Neural cell (in vitro differentiated cells): ENCODE data around the gene CMTM7. TPM values are rescaled to one million over a fixed set of nuclear protein-coding genes. Genes with fewer than 3 reads are reported as not detected.

Experiments used
- H2AFZ ChIP-seq: fragments of 200-600, 300-800 bp; sonication (generic), shearing (Covaris generic); 2 replicates; pipeline ENCODE4 v1.6.0; 2014; ENCODE audit warnings: low read depth, mild to moderate bottlenecking, antibody characterized with exemption, low read length, moderate library complexity
- H3F3A ChIP-seq: fragments of 200-600 bp; shearing (Covaris generic); 2 replicates; pipeline ENCODE4 v1.6.1; 2016; ENCODE audit warnings: mild to moderate bottlenecking, moderate library complexity, mixed read lengths, antibody characterized with exemption, low read length; ENCODE audit not compliant: insufficient read depth, poor library complexity, severe bottlenecking
- H3K27ac ChIP-seq: fragments of 200-600, 300-800 bp; sonication (generic), shearing (Covaris generic); 2 replicates; pipeline ENCODE4 v1.5.1; 2014; ENCODE audit warnings: mild to moderate bottlenecking, low read length, moderate library complexity
- H3K27me3 ChIP-seq: fragments of 300-800, 200-600 bp; sonication (generic), shearing (Covaris generic); 2 replicates; pipeline ENCODE4 v1.6.0; 2014; ENCODE audit warnings: mild to moderate bottlenecking, low read depth, low read length, moderate library complexity; ENCODE audit not compliant: insufficient read depth
- H3K36me3 ChIP-seq: fragments of 300-800, 200-600 bp; sonication (generic), shearing (Covaris generic); 2 replicates; pipeline ENCODE4 v1.5.1; 2014; ENCODE audit warnings: mild to moderate bottlenecking, antibody characterized with exemption, low read length, moderate library complexity; ENCODE audit not compliant: insufficient read depth
- H3K4me2 ChIP-seq: fragments of 300-800, 200-600 bp; sonication (generic), shearing (Covaris generic); 2 replicates; pipeline ENCODE4 v1.6.0; 2014; ENCODE audit warnings: mild to moderate bottlenecking, low read length
- H3K4me3 ChIP-seq: fragments of 300-800, 200-600 bp; sonication (generic), shearing (Covaris generic); 2 replicates; pipeline ENCODE4 v1.5.1; 2014; ENCODE audit warnings: mild to moderate bottlenecking, low read length, moderate library complexity
- H3K79me2 ChIP-seq: fragments of 200-600 bp; shearing (Covaris generic); replicated peaks from 2 replicates; pipeline ENCODE4 v1.6.0; 2014; ENCODE audit warnings: mild to moderate bottlenecking, low read length, moderate library complexity; ENCODE audit not compliant: insufficient read depth
- H3K9ac ChIP-seq: fragments of 300-800, 200-600 bp; sonication (generic), shearing (Covaris generic); 2 replicates; pipeline ENCODE4 v1.6.1; 2016; ENCODE audit warnings: mild to moderate bottlenecking, low read length, mixed read lengths
- H3K9me2 ChIP-seq: fragments of 200-600 bp; shearing (Covaris generic); 2 replicates; pipeline ENCODE4 v1.6.1; 2016; ENCODE audit warnings: mild to moderate bottlenecking, low read length, mixed read lengths; ENCODE audit not compliant: insufficient read depth
- H3K9me3 ChIP-seq: fragments of 200-600, 300-800 bp; sonication (generic), shearing (Covaris generic); 2 replicates; pipeline ENCODE4 v1.6.1; 2016; ENCODE audit warnings: mild to moderate bottlenecking, mixed run types, low read length, moderate library complexity, mixed read lengths
- H4K20me1 ChIP-seq: fragments of 200-600 bp; shearing (Covaris generic); 2 replicates; pipeline ENCODE4 v1.6.1; 2016; ENCODE audit warnings: mild to moderate bottlenecking, mixed run types; ENCODE audit not compliant: insufficient read depth
- CTCF ChIP-seq: fragments of 450-650 bp; IDR thresholded peaks from 2 replicates; pipeline ENCODE4 v1.5.1; 2014; ENCODE audit warnings: antibody characterized with exemption, mild to moderate bottlenecking, moderate library complexity; ENCODE audit not compliant: poor library complexity, severe bottlenecking
- EP300 ChIP-seq: fragments of 450-650 bp; conservative IDR thresholded peaks from 2 replicates; pipeline ENCODE4 v1.6.1; 2014; ENCODE audit warnings: antibody characterized with exemption, mild to moderate bottlenecking, moderate library complexity; ENCODE audit not compliant: poor library complexity, severe bottlenecking
- EZH2 ChIP-seq: fragments of 200-600, 300-800 bp; shearing (Covaris generic), sonication (generic); IDR thresholded peaks from 2 replicates; pipeline ENCODE4 v1.6.1; 2014; ENCODE audit warnings: antibody characterized with exemption, low read length, borderline replicate concordance, mild to moderate bottlenecking; ENCODE audit not compliant: insufficient read depth, poor library complexity, severe bottlenecking
- MXI1 ChIP-seq: fragments of 450-650 bp; conservative IDR thresholded peaks from 2 replicates; pipeline ENCODE4 v1.6.1; 2014; ENCODE audit warnings: antibody characterized with exemption, mild to moderate bottlenecking; ENCODE audit not compliant: poor library complexity, severe bottlenecking
- POLR2AphosphoS5 ChIP-seq: IDR thresholded peaks from 2 replicates; pipeline ENCODE4 v1.6.1; 2012
- RAD21 ChIP-seq: fragments of 450-650 bp; conservative IDR thresholded peaks from 2 replicates; pipeline ENCODE4 v1.6.1; 2014; ENCODE audit warnings: antibody characterized with exemption, mild to moderate bottlenecking, moderate library complexity
- REST ChIP-seq: IDR thresholded peaks from 2 replicates; pipeline ENCODE4 v1.6.1; 2012; ENCODE audit warnings: borderline replicate concordance
- SMC3 ChIP-seq: fragments of 450-650 bp; conservative IDR thresholded peaks from 2 replicates; pipeline ENCODE4 v1.6.1; 2014; ENCODE audit warnings: antibody characterized with exemption, mild to moderate bottlenecking, moderate library complexity; ENCODE audit not compliant: poor library complexity
- TAF1 ChIP-seq: IDR thresholded peaks from 2 replicates; pipeline ENCODE4 v1.6.1; 2012; ENCODE audit warnings: low read depth
- polyA plus RNA-seq: library from polyadenylated mRNA; depleted of rRNA; stranded (reverse); fragments of >200 nt; gene quantifications from 2 replicates; pipeline ENCODE4 v1.2.3, GENCODE V29; 2014

The CMTM7 gene
- polyA plus RNA-seq, 1 donor from 2014 or later = 0.57 TPM

- Histone ChIP-seq H3K4me3 (no peak overlapping the region), H3K4me2 (no peak overlapping the region), H3K27me3 (no peaks in the 10 kb centered on the region), H4K20me1 (no peaks in the 10 kb centered on the region), H3K36me3 (no peaks in the 10 kb centered on the region), H3K79me2 (no peaks in the 10 kb centered on the region), H3K27ac (no peak overlapping the region), H2AFZ (no peak overlapping the region), H3K9ac (no peak overlapping the region), H3K9me3 (no peaks in the 10 kb centered on the region), H3K9me2 (no peaks in the 10 kb centered on the region), H3F3A (no peaks in the 10 kb centered on the region)
- TF ChIP-seq CTCF (no peak), TAF1 (no peak), RAD21 (no peak), EZH2 (no peak), MXI1 (no peak), POLR2AphosphoS5 (no peak)
These were observed 35.8 kb upstream of the CMTM7 start for GRCh38 chr3:32355751-32356291.

GRCh38 chr3:32359766-32360492 is 31.7 kb upstream of the CMTM7 start:
- H3K27ac ChIP-seq = no peak overlapping the region
- TF ChIP-seq SMC3 = no peak

GRCh38 chr3:32360493-32360827 is 31.2 kb upstream of the CMTM7 start:
- H3K27ac ChIP-seq = no peak overlapping the region
- no peaks in the 10 kb centered on the region for H4K20me1 ChIP-seq
- no peak overlapping the region for H3K4me3 ChIP-seq
- no peaks in the 10 kb centered on the region for H3K27me3 ChIP-seq
- H3K4me2 ChIP-seq = no peak overlapping the region
- H3K9me2 ChIP-seq = no peaks in the 10 kb centered on the region
- no peak overlapping the region for H3K9ac ChIP-seq
- no peaks in the 10 kb centered on the region for H3K36me3 ChIP-seq
- no peaks in the 10 kb centered on the region for H3K9me3 ChIP-seq
- no peak for TF ChIP-seq POLR2AphosphoS5
- no peak for TF ChIP-seq EP300
- TF ChIP-seq REST = no peak
- TF ChIP-seq CTCF = no peak
- no peak for TF ChIP-seq MXI1
- TF ChIP-seq RAD21 = no peak
- H3K79me2 ChIP-seq = no peaks in the 10 kb centered on the region
- no peak overlapping the region for H2AFZ ChIP-seq
- H3F3A ChIP-seq = no peaks in the 10 kb centered on the region

More at GRCh38 chr3:32359766-32360492, 31.7 kb upstream of the CMTM7 start:
- no peaks in the 10 kb centered on the region for H3F3A ChIP-seq
- H3K9me2 ChIP-seq = no peaks in the 10 kb centered on the region
- H3K4me2 ChIP-seq = no peak overlapping the region
- H3K36me3 ChIP-seq = no peaks in the 10 kb centered on the region
- no peak overlapping the region for H3K9ac ChIP-seq
- no peaks in the 10 kb centered on the region for H3K79me2 ChIP-seq
- no peak overlapping the region for H2AFZ ChIP-seq
- H4K20me1 ChIP-seq = no peaks in the 10 kb centered on the region
- no peaks in the 10 kb centered on the region for H3K9me3 ChIP-seq
- H3K27me3 ChIP-seq = no peaks in the 10 kb centered on the region
- H3K4me3 ChIP-seq = no peak overlapping the region
